Measurements from ENCODE around the gene STUM.

STUM gene

DNA sequence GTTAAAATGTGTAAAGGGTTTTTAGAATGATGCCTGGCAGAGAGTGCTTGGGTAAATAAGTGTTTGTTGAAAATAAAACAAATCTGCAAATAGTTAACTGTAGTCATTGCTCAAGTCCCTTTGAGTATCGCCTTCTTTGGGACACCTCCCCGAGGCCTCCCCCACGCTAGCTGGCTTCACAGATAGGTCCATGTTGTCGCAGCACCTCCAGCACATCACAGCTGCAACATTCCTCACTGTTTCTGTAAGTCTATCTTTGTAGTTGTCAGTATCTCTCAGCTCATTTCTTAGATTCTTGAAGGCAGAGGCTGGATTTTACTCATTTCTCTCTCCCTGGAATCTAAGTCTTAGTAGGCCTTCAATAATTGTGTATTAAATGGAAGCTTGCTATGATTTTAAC lies 1.6 kb upstream of the STUM start:
- TF ChIP-seq, protein P1, sequence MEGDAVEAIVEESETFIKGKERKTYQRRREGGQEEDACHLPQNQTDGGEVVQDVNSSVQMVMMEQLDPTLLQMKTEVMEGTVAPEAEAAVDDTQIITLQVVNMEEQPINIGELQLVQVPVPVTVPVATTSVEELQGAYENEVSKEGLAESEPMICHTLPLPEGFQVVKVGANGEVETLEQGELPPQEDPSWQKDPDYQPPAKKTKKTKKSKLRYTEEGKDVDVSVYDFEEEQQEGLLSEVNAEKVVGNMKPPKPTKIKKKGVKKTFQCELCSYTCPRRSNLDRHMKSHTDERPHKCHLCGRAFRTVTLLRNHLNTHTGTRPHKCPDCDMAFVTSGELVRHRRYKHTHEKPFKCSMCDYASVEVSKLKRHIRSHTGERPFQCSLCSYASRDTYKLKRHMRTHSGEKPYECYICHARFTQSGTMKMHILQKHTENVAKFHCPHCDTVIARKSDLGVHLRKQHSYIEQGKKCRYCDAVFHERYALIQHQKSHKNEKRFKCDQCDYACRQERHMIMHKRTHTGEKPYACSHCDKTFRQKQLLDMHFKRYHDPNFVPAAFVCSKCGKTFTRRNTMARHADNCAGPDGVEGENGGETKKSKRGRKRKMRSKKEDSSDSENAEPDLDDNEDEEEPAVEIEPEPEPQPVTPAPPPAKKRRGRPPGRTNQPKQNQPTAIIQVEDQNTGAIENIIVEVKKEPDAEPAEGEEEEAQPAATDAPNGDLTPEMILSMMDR (IDR thresholded peaks at IDR 0.05; ENCODE audit: low read depth, low read length, missing control alignments), result no peak
- no peak overlapping the region for H3K4me3 ChIP-seq (ENCODE audit: low read depth, low read length)
- H3K36me3 ChIP-seq (replicated peaks), result no peaks in the 10 kb centered on the region
- in situ Hi-C loops (cut with HindIII; ENCODE audit: low pct_ligation_motif_present, low sequenced_read_pairs), result no loop called here
- no peak for DNase-seq
- H3K27ac ChIP-seq, result no peak overlapping the region
- peaks cover 31% of the 10 kb centered on the region for H3K27me3 ChIP-seq (replicated peaks)

DNA sequence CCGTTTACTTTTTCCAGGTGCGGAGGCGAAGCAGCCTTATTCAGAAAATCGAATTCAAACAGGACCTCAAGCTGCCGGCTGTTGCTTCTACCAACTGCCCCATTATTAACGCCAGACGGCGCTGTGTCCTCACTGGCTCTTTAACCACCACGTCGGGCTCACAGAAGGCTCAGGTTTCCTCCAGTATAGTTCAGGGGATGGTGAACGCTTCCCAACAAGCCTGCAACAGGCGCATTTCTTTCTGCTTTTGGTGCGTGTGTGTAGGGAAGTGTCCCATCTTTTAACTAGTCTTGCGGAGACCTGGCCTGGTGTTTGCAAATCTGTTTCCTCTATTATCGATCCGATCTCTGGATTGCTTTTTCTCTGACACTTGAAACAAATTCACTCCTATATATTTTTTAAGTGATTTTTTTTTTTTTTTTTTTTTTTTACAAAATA lies 791 bp upstream of the STUM start:
- peak; percentile 87 for DNase-seq
- H3K36me3 ChIP-seq (replicated peaks), result no peaks in the 10 kb centered on the region
- TF ChIP-seq, protein P1 (IDR thresholded peaks at IDR 0.05; ENCODE audit: low read depth, low read length, missing control alignments), result peak; percentile 100
- in situ Hi-C loops (cut with HindIII; ENCODE audit: low pct_ligation_motif_present, low sequenced_read_pairs), result no loop called here
- no peak overlapping the region for H3K27ac ChIP-seq
- H3K4me3 ChIP-seq (ENCODE audit: low read depth, low read length), result no peak overlapping the region
- H3K27me3 ChIP-seq (replicated peaks), result peaks cover 31% of the 10 kb centered on the region

DNA sequence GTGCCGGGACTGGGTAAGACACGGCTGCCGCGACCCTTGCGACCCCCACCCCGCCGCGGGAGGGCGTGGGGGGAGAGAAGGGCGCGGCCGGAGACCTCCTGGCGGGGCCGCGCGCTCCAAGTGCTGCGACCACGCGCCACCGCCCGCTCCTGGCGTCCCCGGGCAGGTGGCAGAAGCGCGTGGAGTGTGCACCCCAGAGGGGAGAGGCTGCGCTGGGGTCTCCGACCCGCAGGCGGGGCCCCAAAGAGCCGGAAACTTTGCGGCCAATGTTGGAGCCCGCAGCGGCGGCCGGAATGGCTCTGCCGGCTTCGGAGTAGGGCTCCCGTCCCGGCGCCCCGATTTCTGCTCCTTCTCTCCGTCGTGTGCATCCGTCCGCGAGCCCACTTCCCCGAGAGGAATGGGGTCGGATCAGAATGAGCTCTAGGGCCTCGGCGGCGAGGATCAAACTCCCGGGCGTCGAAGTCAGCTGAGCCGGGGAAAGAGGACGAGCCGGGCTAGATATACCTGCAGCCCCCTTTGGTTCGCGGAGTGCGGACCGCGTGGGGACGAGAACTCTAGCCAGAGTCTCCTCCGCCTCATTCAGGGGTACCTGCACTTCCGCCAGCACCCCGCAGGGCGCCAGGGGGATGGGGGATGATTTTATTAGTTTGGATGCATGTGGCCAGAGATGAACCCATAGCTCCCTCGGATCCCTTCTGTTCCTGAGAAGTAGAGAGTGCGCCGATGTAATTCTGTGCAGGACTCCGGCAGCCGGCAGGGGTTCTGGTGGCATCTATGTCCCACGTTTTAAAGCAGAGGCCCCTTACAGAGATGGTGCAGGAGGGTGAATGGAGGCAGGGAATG lies 751 bp downstream of the STUM start:
- no peak for DNase-seq
- H3K27me3 ChIP-seq (replicated peaks), result peaks cover 33% of the 10 kb centered on the region
- in situ Hi-C loops (cut with HindIII; ENCODE audit: low pct_ligation_motif_present, low sequenced_read_pairs), result no loop called here
- no peaks in the 10 kb centered on the region for H3K36me3 ChIP-seq (replicated peaks)
- TF ChIP-seq, protein P1 (IDR thresholded peaks at IDR 0.05; ENCODE audit: low read depth, low read length, missing control alignments), result no peak
- no peak overlapping the region for H3K4me3 ChIP-seq (ENCODE audit: low read depth, low read length)
- H3K27ac ChIP-seq, result no peak overlapping the region

DNA sequence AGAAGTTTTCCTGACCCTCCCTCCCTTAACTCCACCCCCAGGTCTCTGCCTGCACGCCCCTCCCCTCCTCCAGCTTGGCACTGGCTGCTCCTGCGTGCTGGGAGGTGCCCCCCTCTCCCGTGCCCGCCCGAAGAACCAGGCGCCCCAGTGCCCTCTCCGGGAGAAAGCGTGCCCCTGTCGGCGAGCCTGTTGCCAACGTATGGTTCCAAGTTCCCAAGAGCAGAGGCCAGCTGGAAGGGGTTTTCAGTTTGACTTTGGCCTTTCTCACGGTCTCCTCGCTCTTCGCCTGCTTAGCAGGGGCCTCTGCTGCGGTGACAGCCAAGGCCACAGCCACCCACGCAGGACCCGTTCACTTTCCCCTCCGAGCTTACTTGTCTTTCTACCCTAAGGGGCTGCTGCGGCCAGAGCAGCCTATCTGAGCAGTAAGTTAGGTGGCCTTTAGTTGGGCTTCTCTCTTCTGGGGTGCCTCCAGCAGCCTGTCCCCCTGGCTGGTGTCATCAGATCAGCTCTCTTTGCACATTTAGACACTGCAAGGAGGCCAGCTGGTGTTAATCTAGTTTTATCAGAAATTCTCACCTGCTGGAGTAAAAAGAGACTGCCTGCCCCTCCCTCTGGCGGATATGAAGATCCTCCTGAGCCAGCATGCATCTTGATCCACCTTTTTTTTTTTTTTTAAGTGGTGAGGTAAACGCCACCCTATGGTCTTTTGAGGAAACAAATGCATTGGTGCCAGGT lies 1.5 kb downstream of the STUM start:
- H3K27ac ChIP-seq, result no peak overlapping the region
- TF ChIP-seq, protein P1 (IDR thresholded peaks at IDR 0.05; ENCODE audit: low read depth, low read length, missing control alignments), result peak; percentile 12
- no peak for DNase-seq
- no peak overlapping the region for H3K4me3 ChIP-seq (ENCODE audit: low read depth, low read length)
- peaks cover 30% of the 10 kb centered on the region for H3K27me3 ChIP-seq (replicated peaks)
- in situ Hi-C loops (cut with HindIII; ENCODE audit: low pct_ligation_motif_present, low sequenced_read_pairs), result no loop called here
- no peaks in the 10 kb centered on the region for H3K36me3 ChIP-seq (replicated peaks)

DNA sequence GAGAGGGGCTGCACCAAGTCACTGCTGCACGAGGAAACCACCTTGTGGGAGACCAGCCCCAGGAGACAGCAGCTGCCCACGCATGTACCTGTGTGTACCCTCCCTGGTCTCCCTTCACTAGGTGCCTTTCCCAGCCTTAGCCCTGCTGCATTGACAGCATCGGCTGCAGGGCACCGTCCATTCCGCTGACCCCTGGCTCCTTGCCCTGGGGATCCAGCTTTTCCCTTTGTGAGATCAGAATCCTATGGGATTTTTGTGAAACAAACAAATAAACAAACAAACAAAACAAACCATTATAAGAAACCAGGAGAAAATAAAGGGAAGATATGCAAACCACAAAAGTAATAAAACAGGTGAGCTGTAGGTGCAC lies 2.1 kb downstream of the STUM start:
- H3K27me3 ChIP-seq (replicated peaks), result peaks cover 30% of the 10 kb centered on the region
- H3K27ac ChIP-seq, result no peak overlapping the region

More for the DNA sequence above, 2.1 kb downstream of the STUM start:
- TF ChIP-seq, protein P1 (IDR thresholded peaks at IDR 0.05; ENCODE audit: low read depth, low read length, missing control alignments), result no peak
- in situ Hi-C loops (cut with HindIII; ENCODE audit: low pct_ligation_motif_present, low sequenced_read_pairs), result no loop called here
- Histone ChIP-seq H3K36me3 (replicated peaks) (no peaks in the 10 kb centered on the region), H3K4me3 (ENCODE audit: low read depth, low read length) (no peak overlapping the region)
- no peak for DNase-seq

Measured in brain microvascular endothelial cell (primary cell).